ENCODE results near the gene SYMPK.
"Not testable (repeated sequence)": the region's sequence is repeated elsewhere in the genome, so short reads cannot be mapped to it uniquely, and the experiment has no call there.

DNA sequence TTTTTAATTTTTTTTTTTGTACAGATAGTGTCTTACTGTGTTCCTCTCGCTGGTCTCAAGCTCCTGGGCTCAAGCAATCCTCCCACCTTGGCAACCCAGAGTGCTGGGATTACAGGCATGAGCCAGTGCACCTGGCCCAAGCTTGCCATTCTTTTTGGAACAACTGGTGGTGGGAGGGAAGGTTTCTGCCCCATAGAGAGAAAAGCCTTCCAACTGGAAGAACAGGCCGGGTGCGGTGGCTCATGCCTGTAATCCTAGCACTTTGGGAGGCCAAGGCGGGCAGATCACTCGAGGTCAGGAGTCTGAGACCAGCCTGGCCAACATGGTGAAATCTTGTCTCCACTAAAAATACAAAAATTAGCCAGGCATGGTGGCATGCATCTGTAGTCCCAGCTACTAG lies 63.4 kb downstream of the SYMPK start:
- TF ChIP-seq, protein P1, sequence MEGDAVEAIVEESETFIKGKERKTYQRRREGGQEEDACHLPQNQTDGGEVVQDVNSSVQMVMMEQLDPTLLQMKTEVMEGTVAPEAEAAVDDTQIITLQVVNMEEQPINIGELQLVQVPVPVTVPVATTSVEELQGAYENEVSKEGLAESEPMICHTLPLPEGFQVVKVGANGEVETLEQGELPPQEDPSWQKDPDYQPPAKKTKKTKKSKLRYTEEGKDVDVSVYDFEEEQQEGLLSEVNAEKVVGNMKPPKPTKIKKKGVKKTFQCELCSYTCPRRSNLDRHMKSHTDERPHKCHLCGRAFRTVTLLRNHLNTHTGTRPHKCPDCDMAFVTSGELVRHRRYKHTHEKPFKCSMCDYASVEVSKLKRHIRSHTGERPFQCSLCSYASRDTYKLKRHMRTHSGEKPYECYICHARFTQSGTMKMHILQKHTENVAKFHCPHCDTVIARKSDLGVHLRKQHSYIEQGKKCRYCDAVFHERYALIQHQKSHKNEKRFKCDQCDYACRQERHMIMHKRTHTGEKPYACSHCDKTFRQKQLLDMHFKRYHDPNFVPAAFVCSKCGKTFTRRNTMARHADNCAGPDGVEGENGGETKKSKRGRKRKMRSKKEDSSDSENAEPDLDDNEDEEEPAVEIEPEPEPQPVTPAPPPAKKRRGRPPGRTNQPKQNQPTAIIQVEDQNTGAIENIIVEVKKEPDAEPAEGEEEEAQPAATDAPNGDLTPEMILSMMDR (IDR thresholded peaks at IDR 0.05), result not testable (repeated sequence)
- TF ChIP-seq POLR2AphosphoS5, POLR2A, EP300 (IDR thresholded peaks at IDR 0.05): not testable (repeated sequence)
